Mesangial cell (primary cell): ENCODE results near the gene ABCB8. TPM values are rescaled to one million over a fixed set of nuclear protein-coding genes. Genes with fewer than 3 reads are reported as not detected.

Experiments used
- total RNA-seq: library from RNA; depleted of rRNA; stranded (reverse); fragments of >200 nt; gene quantifications from 2 replicates; pipeline ENCODE4 v1.2.3, GENCODE V29; 2015

The ABCB8 gene
- total RNA-seq: 35.2 and 52.0 TPM in 2 replicates

DNA sequence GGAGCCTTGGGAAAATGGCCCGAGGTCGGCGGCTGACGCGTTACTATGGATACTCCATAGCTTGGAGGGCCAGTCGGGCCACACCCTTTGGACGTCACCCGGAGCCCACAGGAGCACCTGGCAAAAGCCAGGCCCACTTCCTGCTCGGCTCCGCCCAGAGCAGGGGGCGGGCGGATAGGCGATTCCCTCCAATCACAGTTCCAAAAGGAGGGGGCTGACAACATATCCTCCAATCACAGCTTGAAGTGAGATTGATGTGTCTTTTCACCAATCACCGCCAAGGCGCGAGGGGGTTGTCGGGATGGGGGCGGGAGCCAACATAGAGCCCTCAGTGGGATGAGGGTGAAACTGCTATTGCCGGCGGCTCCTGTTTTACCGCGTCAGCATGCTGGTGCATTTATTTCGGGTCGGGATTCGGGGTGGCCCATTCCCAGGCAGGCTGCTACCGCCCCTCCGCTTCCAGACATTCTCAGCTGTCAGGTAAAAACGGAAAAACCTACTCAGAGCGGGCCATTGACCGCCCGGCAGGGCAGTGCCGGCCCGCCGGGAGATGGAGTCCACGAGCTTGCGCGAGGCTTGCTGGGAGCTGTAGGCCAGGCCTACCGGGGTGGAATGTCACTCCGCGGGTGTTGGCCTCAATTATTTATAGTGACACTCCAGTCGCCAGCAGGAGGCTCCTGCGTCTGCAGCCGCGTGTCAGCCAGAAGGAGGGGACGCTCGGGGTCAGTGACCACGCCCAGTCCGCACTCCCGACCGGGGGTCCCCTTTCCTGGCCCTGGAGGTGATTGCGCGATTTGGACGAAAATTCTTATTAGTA lies at the start of gene ABCB8:
TSS of gene ABCB8 (plus strand) at position 320 of the 817 bp plus-strand sequence. CDS start at position 386, 66 bp downstream.

DNA sequence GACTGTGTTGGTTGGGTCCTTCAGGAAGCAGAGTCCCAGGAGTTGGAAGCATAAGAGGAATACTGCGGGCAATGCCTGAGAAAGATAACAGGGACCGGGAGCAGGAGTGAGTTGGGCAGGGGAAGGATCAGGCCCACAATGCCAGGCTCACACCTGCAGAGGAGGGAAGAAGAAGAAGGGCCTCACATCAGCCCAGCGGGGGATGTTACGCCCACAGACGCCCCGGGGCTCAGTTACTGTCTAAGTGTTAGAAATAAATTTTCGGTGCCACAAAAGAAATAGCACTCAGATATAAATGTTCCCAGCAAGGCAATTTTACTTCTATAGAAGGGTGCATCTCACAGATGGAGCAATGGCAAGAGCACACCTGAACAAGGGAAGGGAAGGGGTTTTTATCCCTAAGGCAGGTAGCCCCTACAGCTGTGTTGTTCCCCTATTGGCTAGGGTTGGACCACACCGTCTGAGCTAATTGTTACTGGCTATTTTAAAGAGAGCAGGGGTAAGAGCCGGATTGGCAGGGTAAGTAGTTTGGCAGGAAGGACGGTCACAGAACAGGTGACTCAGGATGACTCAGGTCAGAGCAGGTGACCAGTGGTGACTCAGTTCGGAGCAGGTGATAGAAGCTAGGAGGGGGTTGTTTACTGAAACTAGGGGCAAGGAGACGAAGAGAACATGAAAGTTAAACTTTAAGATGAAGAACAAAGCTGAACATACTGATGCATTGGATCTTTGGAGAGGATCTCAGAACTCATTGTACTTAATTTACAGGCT lies 37.6 kb upstream of the ABCB8 start, which contains the start of gene NOS3:
TSS of gene NOS3 (plus strand) at position 602 of the 771 bp plus-strand sequence. CDS start 2,787 bp downstream, outside the sequence.

DNA sequence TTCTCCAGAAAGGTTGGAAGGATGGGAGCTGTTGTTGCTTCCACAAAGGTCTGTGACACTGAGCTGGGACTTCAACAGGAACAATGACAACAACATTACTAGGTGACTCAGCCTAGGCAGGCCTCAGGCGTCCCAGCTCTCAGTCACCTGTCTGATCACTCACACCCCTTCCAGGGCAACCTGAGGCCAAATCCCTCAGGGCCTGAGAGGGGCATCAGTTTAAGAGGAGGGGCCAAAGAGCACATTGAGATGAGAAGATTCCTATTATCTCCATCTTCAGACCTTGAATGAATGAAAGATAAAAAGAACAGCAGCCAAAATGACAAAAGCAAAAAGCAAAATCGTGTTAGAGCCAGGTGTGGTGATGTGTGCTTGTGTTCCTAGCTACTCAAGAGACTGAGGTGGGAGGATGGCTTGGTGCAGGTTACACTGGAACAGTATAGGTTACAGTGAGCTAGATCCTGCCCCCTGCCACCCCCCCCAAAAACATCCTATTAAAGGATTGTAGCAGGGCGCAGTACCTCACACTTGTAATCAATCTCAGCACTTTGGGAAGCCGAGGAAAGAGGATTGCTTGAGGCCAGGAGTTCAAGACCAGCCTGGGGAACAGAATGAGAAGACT lies 3.7 kb upstream of the ABCB8 start, which contains the start of gene ATG9B:
TSS of gene ATG9B (minus strand) at position 60 of the 622 bp plus-strand sequence. CDS start 71 bp downstream, outside the sequence.

DNA sequence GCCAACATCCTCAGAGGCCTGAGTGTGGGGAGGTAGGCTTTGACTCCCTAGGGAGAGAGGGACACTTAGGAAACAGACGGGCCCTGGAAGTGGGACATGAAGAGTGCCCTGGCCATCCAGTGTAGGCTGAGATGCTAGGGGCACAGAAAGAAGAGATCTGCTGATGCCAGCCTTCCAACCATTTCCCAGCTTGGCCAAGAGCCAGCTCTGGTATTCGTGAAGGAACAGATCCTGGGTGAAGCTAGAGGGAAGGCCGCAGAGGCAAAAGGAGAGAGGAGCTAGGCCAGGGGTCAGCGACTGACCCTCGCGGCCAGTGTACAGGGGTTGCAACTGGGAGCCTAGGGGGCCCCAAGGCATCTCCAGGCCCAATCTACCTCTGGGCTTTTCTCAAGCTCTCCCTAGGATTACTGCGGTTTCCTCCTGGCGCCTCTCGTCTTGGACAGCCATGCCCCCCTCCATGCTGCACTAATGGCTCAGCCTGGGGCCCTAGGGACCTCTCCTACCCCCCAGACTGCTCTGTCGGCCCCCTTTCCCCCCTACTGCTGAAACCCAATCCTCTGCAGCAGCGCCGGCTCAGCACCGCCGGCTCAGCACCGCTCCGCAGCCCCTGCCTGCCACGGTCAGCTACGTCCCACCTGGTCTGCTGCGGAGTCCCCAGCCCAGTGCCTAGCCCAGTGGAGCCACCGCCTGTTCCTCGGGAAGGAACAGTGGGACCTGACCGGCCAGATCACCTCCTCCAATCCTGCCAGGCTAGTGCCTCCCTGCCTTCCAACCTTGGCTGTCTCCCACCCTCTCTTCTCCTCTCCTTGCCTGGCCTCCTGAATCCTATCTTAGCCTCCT lies 19.9 kb downstream of the ABCB8 start, which contains the start of gene ASIC3:
TSS of gene ASIC3 (plus strand) at position 556 of the 840 bp plus-strand sequence. CDS start 355 bp downstream, outside the sequence.

DNA sequence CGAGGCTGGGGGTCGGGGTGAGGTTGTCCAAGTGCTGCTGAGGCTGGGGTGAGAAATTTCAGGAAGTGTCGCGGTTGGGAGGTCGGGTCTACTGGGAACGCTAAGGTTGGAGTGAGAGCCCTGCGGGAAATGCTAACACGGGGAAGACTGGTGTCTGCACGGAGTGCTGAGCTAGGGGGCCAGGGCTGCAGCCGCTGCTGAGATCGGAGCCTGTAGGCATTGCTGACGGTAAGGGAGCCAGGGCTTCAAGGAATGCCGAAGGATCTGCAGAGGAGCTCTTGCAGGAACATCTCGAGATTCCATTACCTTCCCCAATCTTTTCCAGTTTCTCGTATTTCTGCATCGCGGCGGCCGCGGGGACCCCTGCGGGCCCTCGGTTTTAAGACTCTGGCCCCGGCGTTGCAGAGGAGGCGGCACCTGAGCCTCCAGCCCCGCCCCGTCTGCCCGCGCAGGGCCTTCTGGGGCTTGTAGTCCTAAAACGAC lies 29.3 kb downstream of the ABCB8 start, which contains the start of gene CDK5:
TSS of gene CDK5 (minus strand) at position 392 of the 483 bp plus-strand sequence. CDS start at position 343, 49 bp downstream.

DNA sequence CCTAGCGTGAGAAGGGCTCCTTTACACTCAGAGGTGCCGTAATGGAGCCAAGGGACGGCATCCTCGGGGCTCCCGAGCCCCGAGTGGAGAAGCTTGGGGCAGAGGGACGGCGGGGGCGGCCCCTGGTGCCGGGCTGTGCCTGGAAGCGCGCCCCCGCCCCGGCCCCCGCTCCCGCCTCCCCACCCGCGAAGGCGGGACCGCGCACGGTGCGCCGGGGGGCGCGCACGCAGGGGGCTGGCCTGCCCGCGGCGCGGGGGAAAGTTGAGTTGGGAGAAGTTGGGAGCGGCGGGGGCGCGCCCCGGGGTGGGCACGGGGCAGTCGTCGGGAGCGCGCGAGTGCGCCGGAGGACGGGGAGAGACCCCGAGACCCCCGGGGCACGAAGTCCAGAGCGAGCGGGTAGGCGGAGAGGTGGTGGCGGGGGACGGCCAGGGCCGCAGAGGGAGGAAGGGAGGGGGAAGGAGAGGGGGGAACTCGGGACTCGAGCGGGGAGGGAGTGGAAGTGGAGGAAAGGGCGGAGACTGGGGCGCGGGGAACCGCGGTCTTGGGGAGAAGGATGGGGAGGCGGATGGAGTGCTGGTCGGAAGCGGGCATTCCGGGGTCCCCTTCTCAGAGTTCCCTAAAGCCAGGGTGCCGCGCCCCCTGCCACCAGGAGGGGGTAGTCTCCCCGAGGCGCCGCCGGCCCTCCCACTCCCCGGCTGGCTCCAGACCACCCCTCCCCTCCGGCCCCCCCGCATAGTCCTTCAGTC lies 31.3 kb downstream of the ABCB8 start, which contains the start of gene SLC4A2:
TSS of gene SLC4A2 (plus strand) at position 223 of the 746 bp plus-strand sequence. CDS start 2,399 bp downstream, outside the sequence.

DNA sequence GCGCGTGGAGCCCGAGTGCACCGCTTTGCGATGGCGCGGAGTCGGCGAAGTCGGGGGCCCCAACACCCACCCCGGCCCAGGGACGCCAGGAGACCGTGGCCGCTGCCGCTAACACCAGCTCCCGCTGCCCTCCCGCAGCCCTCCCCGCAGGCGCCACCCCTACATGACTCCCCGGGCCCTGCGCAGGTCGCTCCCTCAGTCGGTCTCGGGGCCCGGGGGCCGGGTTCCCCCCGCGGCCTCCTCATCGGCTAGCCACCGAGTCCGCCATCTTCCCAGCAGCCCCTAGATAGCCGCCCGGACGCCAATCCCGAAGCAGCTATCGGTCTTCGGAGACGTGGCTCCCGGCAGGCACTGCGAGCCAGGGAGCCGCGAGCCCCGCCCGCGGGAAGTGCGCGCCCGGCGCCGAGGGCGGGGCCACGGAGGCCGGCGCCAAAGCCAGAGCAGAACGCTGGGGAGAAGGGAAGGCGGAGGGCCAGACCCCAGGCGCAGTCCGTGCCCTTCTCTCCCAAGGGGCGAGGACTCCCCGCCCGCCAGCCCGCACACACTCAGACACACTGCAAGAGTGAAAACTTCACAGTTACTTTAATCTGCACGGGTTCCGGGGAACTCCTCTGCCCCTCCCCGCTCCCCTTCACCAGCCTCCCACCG lies 52.4 kb downstream of the ABCB8 start, which contains the start of gene FASTK:
TSS of gene FASTK (minus strand) at position 288 of the 648 bp plus-strand sequence. CDS start at position 245, 43 bp downstream.

DNA sequence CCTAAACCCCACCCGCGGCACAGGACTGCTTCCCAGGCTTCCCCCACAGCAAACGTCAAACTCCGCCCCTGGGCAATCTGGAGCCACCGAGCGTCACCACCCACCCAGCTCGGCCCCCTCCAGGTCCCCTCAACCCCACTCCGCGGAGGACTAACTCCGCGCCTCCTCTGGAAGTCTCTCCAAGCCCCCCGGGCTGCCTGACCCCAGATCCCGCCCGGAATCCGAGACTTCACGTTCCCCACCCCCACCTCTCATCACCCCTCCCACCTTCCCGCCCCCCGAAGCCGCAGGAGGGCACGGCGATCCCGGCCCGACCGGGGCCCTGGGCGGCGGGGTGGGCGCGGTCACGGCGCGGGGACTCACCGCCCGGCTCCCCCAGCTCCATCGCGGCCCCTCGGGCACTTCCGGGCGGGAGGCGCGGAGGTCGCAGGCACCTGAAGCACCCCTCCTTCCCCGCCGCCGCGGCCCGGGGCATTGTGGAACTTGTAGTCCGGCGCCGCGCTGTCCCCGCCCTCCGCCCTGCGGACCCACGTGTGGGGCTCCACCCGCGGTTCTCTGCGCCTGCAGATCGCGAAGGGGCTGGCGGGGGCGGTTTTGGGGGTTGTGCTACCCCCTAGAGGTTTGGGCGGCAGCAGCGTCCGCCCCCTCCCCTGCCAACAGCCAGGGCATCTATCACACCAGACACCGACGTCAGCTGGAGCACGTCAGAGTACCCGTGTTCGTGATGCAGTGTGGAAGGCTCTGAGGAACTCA lies 55.0 kb downstream of the ABCB8 start, which contains the start of gene TMUB1:
TSS of gene TMUB1 (minus strand) at position 423 of the 753 bp plus-strand sequence. CDS start 930 bp downstream, outside the sequence.

DNA sequence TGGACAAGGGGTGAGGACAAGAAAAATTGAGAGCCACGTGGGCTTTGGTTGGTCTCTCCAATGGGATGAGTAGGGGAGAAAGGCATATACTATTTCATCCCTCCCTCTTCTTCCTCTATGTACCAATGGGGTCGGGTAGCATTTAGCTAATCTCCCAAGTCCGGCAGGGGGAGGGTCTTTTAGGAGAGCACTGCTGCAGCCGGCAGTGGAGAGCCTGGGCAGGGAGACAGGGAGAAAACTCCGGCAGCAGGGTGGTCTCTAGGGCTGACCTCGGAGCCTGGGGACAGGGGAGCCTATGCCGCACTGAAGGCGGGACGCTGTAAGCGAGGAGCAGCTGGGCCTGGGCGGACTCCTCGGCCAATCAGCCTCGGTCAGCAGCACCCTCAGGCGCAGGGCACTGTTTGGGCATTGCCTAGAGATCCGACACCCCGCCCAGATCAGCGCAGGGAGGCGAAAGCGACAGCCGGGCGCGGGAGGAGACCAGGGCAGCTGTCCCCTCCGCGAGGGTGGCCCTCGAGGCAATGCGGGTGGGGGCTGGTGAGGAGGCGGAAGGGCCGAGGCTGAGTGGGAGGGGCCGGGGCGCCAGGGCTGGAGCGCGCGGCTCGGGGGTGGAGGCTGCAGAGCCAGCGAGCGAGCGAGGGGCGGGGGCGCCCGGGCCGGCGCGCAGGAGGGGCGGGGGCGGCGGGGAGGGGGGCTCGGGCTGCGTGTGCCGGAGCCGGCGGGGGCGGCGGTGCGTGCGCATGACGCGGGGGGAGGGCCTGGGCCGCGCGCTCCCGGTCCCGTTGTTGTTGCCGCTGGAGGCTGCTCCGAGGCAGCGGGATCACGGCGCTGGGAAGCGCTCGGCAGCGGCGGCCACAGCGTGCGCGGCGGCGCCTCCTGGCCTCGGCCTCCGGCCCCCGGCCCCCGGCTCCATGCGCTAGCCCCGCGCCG lies 57.7 kb downstream of the ABCB8 start, which contains the start of gene AGAP3:
TSS of gene AGAP3 (plus strand) at position 785 of the 930 bp plus-strand sequence. CDS start 267 bp downstream, outside the sequence.

Other genes starting within 250 kb of the ABCB8 start
- gene TMEM176B, start 228.1 kb upstream of the ABCB8 start, total RNA-seq: not detected in 2 replicates
- 1.1 TPM in 1 of 2 replicates, not detected in the other for gene TMEM176A, start 227.7 kb upstream of the ABCB8 start, total RNA-seq
- not detected in 2 replicates for gene AOC1, start 175.9 kb upstream of the ABCB8 start, total RNA-seq
- 1.4 and 2.3 TPM in 2 replicates for gene KCNH2, start 50.1 kb upstream of the ABCB8 start, total RNA-seq
- gene NOS3, start 37.4 kb upstream of the ABCB8 start, total RNA-seq: 2.0 and 4.3 TPM in 2 replicates
- under 0.01 and 0.33 TPM in 2 replicates for gene ATG9B, start 4.0 kb upstream of the ABCB8 start, total RNA-seq
- 0.38 TPM in 1 of 2 replicates, not detected in the other for gene ASIC3, start 20.1 kb downstream of the ABCB8 start, total RNA-seq
- 23.0 and 33.3 TPM in 2 replicates for gene CDK5, start 29.4 kb downstream of the ABCB8 start, total RNA-seq
- gene SLC4A2, start 31.1 kb downstream of the ABCB8 start, total RNA-seq: 177 and 233 TPM in 2 replicates
- gene FASTK, start 52.4 kb downstream of the ABCB8 start, total RNA-seq: 77.7 and 91.1 TPM in 2 replicates
- gene TMUB1, start 55.0 kb downstream of the ABCB8 start, total RNA-seq: 78.5 and 88.0 TPM in 2 replicates
- gene AGAP3, start 58.0 kb downstream of the ABCB8 start, total RNA-seq: 59.5 and 69.5 TPM in 2 replicates
- not detected in 2 replicates for gene GBX1, start 139.2 kb downstream of the ABCB8 start, total RNA-seq
- gene ASB10, start 158.8 kb downstream of the ABCB8 start, total RNA-seq: not detected in 2 replicates
- gene H2BK1, start 182.0 kb downstream of the ABCB8 start, total RNA-seq: not detected in 2 replicates
- 39.0 and 55.7 TPM in 2 replicates for gene ABCF2, start 198.8 kb downstream of the ABCB8 start, total RNA-seq
- gene CHPF2, start 204.0 kb downstream of the ABCB8 start, total RNA-seq: 66.8 and 80.9 TPM in 2 replicates
- gene SMARCD3, start 220.2 kb downstream of the ABCB8 start, total RNA-seq: 11.1 and 51.8 TPM in 2 replicates